ENCODE results near the gene RPL19.

- no peak for TF ChIP-seq EZH2 (IDR thresholded peaks at IDR 0.05)
- TF ChIP-seq CTCF (IDR thresholded peaks at IDR 0.05), result no peak
- no peak for TF ChIP-seq EZH2phosphoT487 (IDR thresholded peaks at IDR 0.05)
These were observed 7.2 kb upstream of the RPL19 start for GRCh38 chr17:39192901-39193300.
